GM21515 (cell line): ENCODE measurements around the gene PKD2.
A peak's percentile ranks its signal among the peaks of the same experiment; 100 is the strongest.

ENCODE experiments used
- ATAC-seq: cut with Tn5 transposase; IDR thresholded peaks from one replicate; pipeline ENCODE4 v1.9.1; 2021; ENCODE audit not compliant: unreplicated experiment

The PKD2 gene

DNA sequence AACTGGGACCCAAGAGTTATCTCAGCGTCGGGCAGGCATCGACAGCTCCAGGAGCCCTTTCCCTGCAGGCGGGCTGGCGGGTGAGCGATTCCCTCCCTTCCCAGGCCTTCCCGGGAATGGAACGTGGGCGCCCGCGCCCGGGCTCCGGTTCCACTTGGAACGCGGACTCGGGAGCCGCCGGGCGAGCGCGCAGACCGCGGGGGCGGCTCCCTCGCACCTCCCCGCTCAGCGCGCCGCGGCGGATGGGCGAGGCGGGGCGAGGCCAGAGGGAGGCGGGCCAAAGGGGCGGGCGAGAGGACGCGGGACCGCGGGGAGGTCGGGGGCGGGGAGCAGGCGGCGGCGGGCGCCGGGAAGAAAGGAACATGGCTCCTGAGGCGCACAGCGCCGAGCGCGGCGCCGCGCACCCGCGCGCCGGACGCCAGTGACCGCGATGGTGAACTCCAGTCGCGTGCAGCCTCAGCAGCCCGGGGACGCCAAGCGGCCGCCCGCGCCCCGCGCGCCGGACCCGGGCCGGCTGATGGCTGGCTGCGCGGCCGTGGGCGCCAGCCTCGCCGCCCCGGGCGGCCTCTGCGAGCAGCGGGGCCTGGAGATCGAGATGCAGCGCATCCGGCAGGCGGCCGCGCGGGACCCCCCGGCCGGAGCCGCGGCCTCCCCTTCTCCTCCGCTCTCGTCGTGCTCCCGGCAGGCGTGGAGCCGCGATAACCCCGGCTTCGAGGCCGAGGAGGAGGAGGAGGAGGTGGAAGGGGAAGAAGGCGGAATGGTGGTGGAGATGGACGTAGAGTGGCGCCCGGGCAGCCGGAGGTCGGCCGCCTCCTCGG, at the start of gene PKD2:
PKD2 (plus strand) TSS at position 332 of the 818 bp plus-strand sequence; CDS start at position 431, 99 bp downstream.
- peak; percentile 88 for ATAC-seq

GRCh38 chr4:87961993-87962392, 45.4 kb upstream of the PKD2 start:
- ATAC-seq: no peak

- no peak for ATAC-seq
Observed at GRCh38 chr4:87962398-87963146, 44.9 kb upstream of the PKD2 start.

DNA sequence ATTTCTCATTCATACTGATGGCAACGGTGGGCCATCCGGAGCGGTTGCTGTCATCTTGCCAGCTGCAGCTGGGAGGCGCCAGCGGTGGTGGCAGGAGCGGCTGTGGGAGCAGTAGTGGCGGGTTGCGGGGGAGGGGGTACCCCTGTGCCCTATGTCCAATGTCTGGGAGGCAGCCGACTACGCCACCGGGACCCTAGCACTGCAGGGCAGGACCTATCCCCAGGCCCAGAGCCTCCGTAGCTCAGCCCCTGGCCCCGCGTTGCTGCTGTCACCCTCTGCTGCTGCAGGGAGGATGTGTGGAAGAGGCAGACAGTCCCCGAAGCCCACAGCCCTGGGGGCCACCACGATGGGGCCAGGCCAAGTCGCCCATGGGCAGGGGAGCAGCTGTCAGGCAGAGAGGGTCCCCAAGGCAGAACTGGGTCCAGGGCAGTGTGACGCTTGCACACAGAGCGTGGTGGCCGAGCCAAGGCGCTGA, 41.9 kb upstream of the PKD2 start:
- no peak for ATAC-seq

DNA sequence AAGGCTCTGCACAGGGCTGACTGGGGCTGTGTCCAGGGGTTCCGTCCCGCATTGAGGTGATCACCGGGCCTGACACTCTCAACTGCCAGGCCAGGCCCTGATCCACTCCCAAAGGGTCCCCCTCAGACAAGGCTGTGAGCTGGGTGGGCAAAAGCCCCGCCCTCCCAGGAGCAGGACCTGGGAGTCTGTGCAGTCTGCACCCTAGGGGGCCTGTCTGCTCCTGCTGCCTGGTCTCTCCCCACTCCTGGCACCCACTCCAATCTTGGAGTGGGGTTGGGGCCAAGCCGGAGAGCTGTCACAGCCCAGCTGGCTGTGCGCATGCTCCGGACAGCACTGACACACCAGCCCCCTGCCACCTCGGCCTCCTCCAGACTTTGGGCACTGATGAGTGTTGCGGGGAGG, 41.3 kb upstream of the PKD2 start:
- ATAC-seq: no peak

DNA sequence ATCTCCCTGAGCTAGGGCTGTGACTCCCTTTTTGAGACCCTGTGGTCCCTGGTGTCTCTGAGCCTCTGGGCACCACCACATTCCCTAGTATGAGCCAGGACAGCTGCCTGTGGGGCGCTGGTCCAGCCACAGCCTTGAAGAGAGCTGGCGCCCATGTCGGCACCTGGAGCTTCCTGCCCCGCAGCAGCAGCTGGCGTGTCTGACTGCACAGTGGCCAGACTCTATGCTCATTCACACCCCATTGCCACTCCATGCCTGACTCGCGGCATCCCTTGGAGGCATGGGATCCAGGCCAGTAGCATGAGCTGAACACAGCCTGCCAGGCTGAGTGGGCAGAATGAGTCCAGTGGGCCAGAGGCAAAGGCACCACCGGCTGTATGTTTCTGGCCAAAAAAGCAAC, 40.2 kb upstream of the PKD2 start:
- ATAC-seq: no peak

GRCh38 chr4:87970121-87970520, 37.3 kb upstream of the PKD2 start:
- ATAC-seq: no peak

GRCh38 chr4:87971866-87972265, 35.6 kb upstream of the PKD2 start:
- no peak for ATAC-seq

GRCh38 chr4:87973283-87974169, 33.9 kb upstream of the PKD2 start:
- ATAC-seq: peak; percentile 80

GRCh38 chr4:87974856-87975462, 32.5 kb upstream of the PKD2 start:
- ATAC-seq: no peak

DNA sequence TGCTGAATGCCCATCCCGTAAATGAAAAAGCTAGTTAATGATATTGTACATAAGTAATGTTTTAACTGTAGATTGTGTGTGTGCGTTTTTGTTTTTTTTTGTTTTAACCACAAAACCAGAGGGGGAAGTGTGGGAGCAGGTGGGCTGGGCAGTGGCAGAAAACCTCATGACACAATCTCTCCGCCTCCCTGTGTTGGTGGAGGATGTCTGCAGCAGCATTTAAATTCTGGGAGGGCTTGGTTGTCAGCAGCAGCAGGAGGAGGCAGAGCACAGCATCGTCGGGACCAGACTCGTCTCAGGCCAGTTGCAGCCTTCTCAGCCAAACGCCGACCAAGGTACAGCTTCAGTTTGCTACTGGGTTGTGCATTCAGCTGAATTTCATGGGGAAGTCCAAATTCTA, 32.0 kb upstream of the PKD2 start, which contains the start of gene SPP1:
SPP1 (plus strand) TSS at position 249 of the 400 bp plus-strand sequence. CDS start 1,182 bp downstream, outside the sequence.
- ATAC-seq: peak; percentile 65

DNA sequence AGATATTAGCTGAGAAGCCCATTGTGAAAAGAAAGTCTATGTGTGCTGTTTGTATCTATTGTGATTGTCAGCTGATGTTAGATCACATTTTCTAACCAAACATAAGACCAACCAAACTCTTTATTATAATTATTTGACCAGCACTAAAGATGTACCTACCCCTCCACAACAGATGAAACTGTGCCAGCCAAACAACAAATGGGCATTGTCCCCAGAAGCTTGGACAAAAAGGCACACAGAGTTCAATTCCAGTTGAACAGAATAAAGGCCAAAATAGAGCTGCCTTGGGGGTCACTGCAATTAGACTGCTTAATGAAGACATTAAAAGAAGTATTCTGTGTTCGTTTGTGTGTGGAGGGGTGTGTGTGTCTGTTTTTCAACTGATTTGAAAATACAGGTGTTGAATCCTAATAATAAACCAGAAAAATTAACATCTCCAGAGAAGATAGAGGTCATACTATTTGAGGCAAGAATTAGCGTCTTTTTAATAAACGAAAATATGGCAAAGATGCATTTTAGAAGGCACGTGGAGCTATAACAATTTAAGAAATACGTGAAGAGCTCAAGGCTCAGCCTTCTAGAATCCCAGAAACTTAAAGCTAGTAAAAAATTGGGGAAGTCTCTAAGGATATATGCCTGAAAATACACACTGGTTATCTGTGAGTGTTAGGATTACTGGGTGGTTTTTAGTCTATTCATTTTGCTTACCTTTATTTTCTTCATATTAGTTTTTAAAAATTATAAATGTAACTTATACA, 29.7 kb upstream of the PKD2 start:
- no peak for ATAC-seq

GRCh38 chr4:87978681-87979080, 28.8 kb upstream of the PKD2 start:
- ATAC-seq: no peak

DNA sequence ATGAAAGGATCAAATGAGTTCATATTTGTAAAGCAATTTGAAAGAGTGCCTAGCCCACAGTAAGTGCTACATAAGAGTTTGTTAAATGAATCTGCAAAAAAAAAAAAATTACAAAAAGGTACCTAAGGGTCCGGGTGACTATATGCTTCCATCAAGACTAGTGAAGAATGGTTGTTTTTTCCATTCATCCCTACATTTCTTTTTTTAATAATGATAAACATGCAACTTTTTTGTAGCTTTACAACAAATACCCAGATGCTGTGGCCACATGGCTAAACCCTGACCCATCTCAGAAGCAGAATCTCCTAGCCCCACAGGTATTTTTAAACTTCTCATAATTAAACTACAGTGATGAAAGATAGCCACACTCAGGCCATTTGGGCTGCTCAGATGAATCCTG, 27.6 kb upstream of the PKD2 start:
- ATAC-seq: no peak

- ATAC-seq: no peak
Observed at GRCh38 chr4:87981486-87981885, 25.9 kb upstream of the PKD2 start.

- no peak for ATAC-seq
Observed at GRCh38 chr4:87982036-87982435, 25.4 kb upstream of the PKD2 start.

- no peak for ATAC-seq
Observed at GRCh38 chr4:87982446-87983010, 24.9 kb upstream of the PKD2 start.

DNA sequence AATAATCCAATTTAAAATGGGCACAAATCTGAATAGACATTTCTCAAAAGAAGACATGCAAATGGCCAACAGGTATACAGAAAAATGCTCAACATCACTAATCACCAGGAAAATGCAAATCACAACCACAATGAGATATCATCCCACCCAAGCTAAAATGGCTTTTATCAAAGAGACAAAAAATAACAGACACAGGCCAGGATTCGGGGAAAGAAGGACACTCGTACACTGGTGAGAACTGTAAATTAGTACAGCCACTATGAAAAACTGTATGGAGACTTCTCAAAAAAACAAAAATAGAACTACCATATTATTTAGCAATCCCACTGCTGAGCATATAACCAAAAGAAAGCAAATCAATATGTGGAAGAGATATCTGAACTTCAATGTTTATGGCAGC, 23.4 kb upstream of the PKD2 start:
- no peak for ATAC-seq

DNA sequence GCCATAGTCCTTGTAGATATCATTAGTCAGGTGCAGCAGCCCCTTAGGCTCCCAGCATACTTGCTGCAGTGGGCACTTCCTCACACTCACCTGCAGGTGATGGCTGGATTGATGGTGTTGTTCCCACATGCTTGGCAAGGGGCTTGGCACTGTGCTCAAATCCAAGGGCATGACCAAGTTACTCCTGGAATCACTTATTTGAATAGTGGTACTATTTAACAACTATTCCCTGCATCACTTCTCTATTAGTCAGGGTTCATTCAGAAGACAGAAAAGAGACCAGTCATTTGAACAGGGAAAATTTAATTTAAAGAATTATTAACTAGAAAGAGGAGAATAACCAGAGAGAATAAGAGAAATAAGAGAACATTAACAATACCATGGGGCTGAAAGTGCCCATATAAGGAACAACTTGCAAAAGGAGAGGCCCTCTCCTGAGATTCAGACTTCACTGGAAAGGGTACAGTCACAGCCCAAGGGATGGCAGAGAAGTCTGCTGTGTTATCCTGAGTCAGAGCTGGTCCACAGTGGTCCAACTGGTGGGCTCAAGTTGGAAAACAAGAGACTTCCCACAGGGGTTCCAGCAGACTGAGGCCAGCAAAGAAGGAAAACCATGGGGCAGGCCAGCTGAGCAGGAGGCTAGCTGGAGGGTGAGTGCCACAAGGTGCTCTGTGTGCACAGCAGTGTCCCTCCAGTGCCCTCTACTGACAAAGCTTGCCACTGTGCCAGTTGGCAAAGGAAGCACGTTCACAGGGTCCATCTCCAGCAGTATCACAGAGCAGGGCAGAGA, 22.1 kb upstream of the PKD2 start:
- peak; percentile 58 for ATAC-seq
